ENCODE results near the gene HPDL. TPM values are rescaled to one million over a fixed set of nuclear protein-coding genes. Genes with fewer than 3 reads are reported as not detected.

The HPDL gene
- total and polyA plus RNA-seq, 2 of the 8 experiments (the other 6 are each of a cell fraction or from before 2014, with no cell fraction given): 58.5 to 62.7 TPM

GRCh38 chr1:45353685-45354084, 27.0 kb downstream of the HPDL start (continued):
- TF ChIP-seq CHD7 (IDR thresholded peaks at IDR 0.05; ENCODE audit: insufficient replicate concordance, low read length) (no peak), RXRA (IDR thresholded peaks at IDR 0.05; ENCODE audit: insufficient read depth, low read depth, low read length) (no peak), TAF7 (optimal IDR thresholded peaks at IDR 0.05; ENCODE audit: borderline replicate concordance, low read depth, low read length) (no peak), POLR2AphosphoS5 (IDR thresholded peaks at IDR 0.05; ENCODE audit: low read depth, low read length) (no peak), TCF12 (IDR thresholded peaks at IDR 0.05; ENCODE audit: low read depth, low read length) (no peak), EGR1 (IDR thresholded peaks at IDR 0.05; ENCODE audit: borderline replicate concordance, low read depth, low read length) (no peak), SUZ12 (IDR thresholded peaks at IDR 0.05; ENCODE audit: low read length) (no peak), SRF (IDR thresholded peaks at IDR 0.05; ENCODE audit: low read depth, low read length) (no peak)

All from H1 (cell line).